HCT116 (cell line): ENCODE measurements around the gene COL18A1.

ENCODE experiments used
- RAD21 ChIP-seq: IDR thresholded peaks from 2 replicates; pipeline ENCODE4 v1.6.1; 2012; ENCODE audit warnings: low read depth, mild to moderate bottlenecking
- SIN3A ChIP-seq: IDR thresholded peaks from 2 replicates; pipeline ENCODE4 v1.6.1; 2012; ENCODE audit warnings: low read depth
- TCF7L2 ChIP-seq: IDR thresholded peaks from 2 replicates; pipeline ENCODE4 v1.7.0; 2011; ENCODE audit warnings: borderline replicate concordance, inconsistent platforms; ENCODE audit not compliant: insufficient read depth, insufficient read length; ENCODE audit errors: extremely low read depth
- TF ChIP-seq, protein P1 (sequence below), 3 experiments: fragments of 200-600 bp in 1 of 3; sonication (generic) in 1 of 3; IDR thresholded peaks in 2 of 3; conservative IDR thresholded peaks in 1 of 3; 2 replicates each; pipeline ENCODE4 v1.5.1; 2012 to 2017; ENCODE audit warnings: low read depth in 2 of 3, low read length in 2 of 3, antibody characterized with exemption in 1 of 3, borderline replicate concordance in 1 of 3, control low read depth in 1 of 3, mild to moderate bottlenecking in 1 of 3, mixed read lengths in 1 of 3, mixed run types in 1 of 3, moderate library complexity in 1 of 3; ENCODE audit not compliant: insufficient read depth in 1 of 3

DNA sequence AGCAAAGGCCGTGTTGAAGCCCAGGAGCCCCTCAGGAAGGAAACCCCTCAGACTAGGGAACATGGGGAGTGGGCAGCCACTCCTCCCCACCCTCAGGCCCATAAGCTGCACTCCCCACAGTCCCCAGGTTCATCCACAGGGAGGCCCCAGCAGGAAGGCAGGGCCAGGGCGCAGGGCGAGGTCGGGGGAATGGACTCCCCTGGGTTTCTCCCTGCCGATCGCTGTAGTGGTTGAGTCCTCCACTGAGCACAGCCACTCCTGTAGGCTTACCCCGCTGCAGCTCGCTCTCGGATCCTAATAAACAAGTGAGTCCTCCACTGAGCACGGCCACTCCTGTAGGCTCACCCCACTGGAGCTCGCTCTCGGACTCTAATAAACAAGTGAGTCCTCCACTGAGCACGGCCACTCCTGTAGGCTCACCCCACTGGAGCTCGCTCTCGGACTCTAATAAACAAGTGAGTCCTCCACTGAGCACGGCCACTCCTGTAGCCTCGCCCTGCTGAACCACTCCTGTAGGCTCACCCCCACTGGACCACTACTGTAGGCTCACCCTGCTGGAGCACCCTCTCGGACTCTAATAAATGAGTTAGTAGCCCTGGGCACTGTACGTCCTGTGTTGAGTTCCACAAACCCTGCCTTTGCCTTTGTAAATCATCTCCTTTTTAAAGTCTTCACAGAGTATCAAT, 16.2 kb upstream of the COL18A1 start:
- no peak for TF ChIP-seq SIN3A
- TF ChIP-seq TCF7L2 = no peak
- TF ChIP-seq, protein P1, sequence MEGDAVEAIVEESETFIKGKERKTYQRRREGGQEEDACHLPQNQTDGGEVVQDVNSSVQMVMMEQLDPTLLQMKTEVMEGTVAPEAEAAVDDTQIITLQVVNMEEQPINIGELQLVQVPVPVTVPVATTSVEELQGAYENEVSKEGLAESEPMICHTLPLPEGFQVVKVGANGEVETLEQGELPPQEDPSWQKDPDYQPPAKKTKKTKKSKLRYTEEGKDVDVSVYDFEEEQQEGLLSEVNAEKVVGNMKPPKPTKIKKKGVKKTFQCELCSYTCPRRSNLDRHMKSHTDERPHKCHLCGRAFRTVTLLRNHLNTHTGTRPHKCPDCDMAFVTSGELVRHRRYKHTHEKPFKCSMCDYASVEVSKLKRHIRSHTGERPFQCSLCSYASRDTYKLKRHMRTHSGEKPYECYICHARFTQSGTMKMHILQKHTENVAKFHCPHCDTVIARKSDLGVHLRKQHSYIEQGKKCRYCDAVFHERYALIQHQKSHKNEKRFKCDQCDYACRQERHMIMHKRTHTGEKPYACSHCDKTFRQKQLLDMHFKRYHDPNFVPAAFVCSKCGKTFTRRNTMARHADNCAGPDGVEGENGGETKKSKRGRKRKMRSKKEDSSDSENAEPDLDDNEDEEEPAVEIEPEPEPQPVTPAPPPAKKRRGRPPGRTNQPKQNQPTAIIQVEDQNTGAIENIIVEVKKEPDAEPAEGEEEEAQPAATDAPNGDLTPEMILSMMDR (IDR thresholded peaks at IDR 0.05 in 2 of 3, conservative IDR thresholded peaks at IDR 0.05 in 1 of 3; ENCODE audit: borderline replicate concordance in 1 of 3, insufficient read depth in 1 of 3, low read depth in 2 of 3, low read length in 2 of 3) = no peak
- TF ChIP-seq RAD21 = no peak
